BJ (cell line): ENCODE results near the gene NHSL2. TPM values are rescaled to one million over a fixed set of nuclear protein-coding genes. Genes with fewer than 3 reads are reported as not detected.

Experiments used
- CTCF ChIA-PET: fragments of 350-600 bp; formaldehyde crosslinking; extraction: SDS; loops from one replicate; lab custom pipeline; 2021; ENCODE audit warnings: antibody characterized with exemption, inconsistent platforms; lab: Yijun Ruan, JAX
- POLR2A ChIA-PET: fragments of 300-600 bp; sonication (Branson Sonifier 250); formaldehyde crosslinking; extraction: SDS; loops from one replicate; lab custom pipeline; 2021; ENCODE audit warnings: antibody characterized with exemption; lab: Charles Lee
- DNase-seq: peaks from one replicate; pipeline ENCODE4 v3.0.0-alpha.2; 2011; ENCODE audit warnings: low read depth
- H3K27me3 ChIP-seq: 2 replicates; pipeline ENCODE4 v1.6.0; 2011; ENCODE audit warnings: low read length; ENCODE audit not compliant: control insufficient read depth, insufficient read depth
- H3K36me3 ChIP-seq: 2 replicates; pipeline ENCODE4 v1.5.1; 2011; ENCODE audit warnings: low read length; ENCODE audit not compliant: control insufficient read depth, insufficient read depth
- H3K4me3 ChIP-seq: 2 replicates; pipeline ENCODE4 v1.5.1; 2011; ENCODE audit warnings: low read depth, mild to moderate bottlenecking, control low read depth, low read length
- polyA plus RNA-seq: library from polyadenylated mRNA; depleted of rRNA; stranded (reverse); fragments of >200 nt; gene quantifications from 2 replicates; pipeline ENCODE4 v1.2.3, GENCODE V29; 2011
- TF ChIP-seq, protein P1 (sequence below): IDR thresholded peaks from 2 replicates; pipeline ENCODE4 v1.5.1; 2011; ENCODE audit warnings: low read depth, mild to moderate bottlenecking, control low read depth, inconsistent platforms, low read length, moderate library complexity; ENCODE audit not compliant: insufficient read depth

Gene NHSL2
- polyA plus RNA-seq, 1 experiment: 7.9 TPM

- ChIA-PET CTCF (interaction anchor here (0.5 to 3.9 kb wide), 5 partner anchors 23 to 129 kb away, joined by 3 to 33 read pairs (median 6); no protein-coding TSS in a partner anchor), POLR2A (no interaction called here)
- H3K4me3 ChIP-seq: no peak overlapping the region
- H3K36me3 ChIP-seq: no peaks in the 10 kb centered on the region
- TF ChIP-seq, protein P1, sequence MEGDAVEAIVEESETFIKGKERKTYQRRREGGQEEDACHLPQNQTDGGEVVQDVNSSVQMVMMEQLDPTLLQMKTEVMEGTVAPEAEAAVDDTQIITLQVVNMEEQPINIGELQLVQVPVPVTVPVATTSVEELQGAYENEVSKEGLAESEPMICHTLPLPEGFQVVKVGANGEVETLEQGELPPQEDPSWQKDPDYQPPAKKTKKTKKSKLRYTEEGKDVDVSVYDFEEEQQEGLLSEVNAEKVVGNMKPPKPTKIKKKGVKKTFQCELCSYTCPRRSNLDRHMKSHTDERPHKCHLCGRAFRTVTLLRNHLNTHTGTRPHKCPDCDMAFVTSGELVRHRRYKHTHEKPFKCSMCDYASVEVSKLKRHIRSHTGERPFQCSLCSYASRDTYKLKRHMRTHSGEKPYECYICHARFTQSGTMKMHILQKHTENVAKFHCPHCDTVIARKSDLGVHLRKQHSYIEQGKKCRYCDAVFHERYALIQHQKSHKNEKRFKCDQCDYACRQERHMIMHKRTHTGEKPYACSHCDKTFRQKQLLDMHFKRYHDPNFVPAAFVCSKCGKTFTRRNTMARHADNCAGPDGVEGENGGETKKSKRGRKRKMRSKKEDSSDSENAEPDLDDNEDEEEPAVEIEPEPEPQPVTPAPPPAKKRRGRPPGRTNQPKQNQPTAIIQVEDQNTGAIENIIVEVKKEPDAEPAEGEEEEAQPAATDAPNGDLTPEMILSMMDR: no peak
- no peaks in the 10 kb centered on the region for H3K27me3 ChIP-seq
- no peak for DNase-seq
These were observed 86.7 kb downstream of the NHSL2 start for GRCh38 chrX:71997320-71997719.

GRCh38 chrX:71998836-71999509, 88.3 kb downstream of the NHSL2 start:
- DNase-seq: no peak
- ChIA-PET POLR2A (no interaction called here), CTCF (interaction anchor here (0.8 to 3.9 kb wide), 13 partner anchors 10 to 203 kb away, joined by 3 to 33 read pairs (median 4); no protein-coding TSS in a partner anchor)
- no peaks in the 10 kb centered on the region for H3K27me3 ChIP-seq
- TF ChIP-seq, protein P1: peak; percentile 57
- no peaks in the 10 kb centered on the region for H3K36me3 ChIP-seq
- no peak overlapping the region for H3K4me3 ChIP-seq

GRCh38 chrX:71999535-71999934, 88.9 kb downstream of the NHSL2 start:
- H3K4me3 ChIP-seq: no peak overlapping the region
- TF ChIP-seq, protein P1: no peak
- H3K36me3 ChIP-seq: no peaks in the 10 kb centered on the region
- no peaks in the 10 kb centered on the region for H3K27me3 ChIP-seq
- POLR2A ChIA-PET: no interaction called here
- CTCF ChIA-PET: interaction anchor here (0.8 to 3.9 kb wide), 8 partner anchors 10 to 157 kb away, joined by 3 to 33 read pairs (median 6); no protein-coding TSS in a partner anchor
- DNase-seq: no peak

DNA sequence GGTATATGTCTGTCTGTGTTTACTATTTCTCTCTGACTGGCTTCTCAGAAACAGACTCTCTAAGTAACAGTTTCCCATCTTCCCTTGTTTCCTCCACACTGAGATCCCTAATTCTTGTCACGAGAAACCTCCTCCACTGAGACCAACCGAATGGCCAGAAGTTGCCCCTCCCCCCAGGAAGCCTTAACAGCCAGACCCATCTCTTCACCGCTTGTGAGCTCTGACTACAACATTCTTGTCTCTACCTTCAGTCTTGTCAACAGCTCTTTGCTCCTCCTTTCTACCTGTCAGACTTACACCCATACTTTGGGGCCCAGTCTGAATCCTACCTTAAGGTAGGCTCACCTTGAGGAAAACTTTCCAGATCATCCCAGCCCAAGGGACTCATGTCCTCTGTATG, 90.8 kb downstream of the NHSL2 start:
- no peak for DNase-seq
- no peak overlapping the region for H3K4me3 ChIP-seq
- TF ChIP-seq, protein P1: no peak
- no peaks in the 10 kb centered on the region; the same call in 1 of the 2 replicates for H3K27me3 ChIP-seq
- ChIA-PET CTCF (interaction anchor here (1.5 to 3.5 kb wide), 4 partner anchors 10 to 129 kb away, joined by 4 to 16 read pairs (median 5); no protein-coding TSS in a partner anchor), POLR2A (no interaction called here)
- no peaks in the 10 kb centered on the region for H3K36me3 ChIP-seq

DNA sequence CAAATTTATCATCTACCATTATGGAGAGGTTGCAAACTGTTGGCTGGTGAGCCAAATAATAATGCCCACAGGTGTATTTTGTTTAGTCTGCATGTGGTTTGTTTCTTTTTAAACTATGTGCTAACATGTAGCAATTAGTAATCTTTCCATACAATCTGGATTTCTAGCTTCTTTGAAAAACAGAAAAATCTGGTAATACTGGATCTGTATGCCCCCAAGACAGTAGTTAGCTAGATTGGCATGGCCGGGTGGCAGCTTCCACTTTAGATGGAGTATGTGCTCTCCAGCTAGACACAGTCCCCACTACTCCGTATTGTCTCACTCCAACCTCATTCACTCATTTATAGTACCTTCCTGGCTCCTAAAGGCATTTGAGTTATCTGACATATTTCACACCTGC, 91.3 kb downstream of the NHSL2 start:
- TF ChIP-seq, protein P1: no peak
- Histone ChIP-seq H3K36me3 (no peaks in the 10 kb centered on the region), H3K27me3 (no peaks in the 10 kb centered on the region; the same call in 1 of the 2 replicates), H3K4me3 (no peak overlapping the region)
- ChIA-PET POLR2A (no interaction called here), CTCF (interaction anchor here (1.5 to 3.5 kb wide), 4 partner anchors 10 to 129 kb away, joined by 4 to 16 read pairs (median 5); no protein-coding TSS in a partner anchor)
- DNase-seq: no peak
